Globus pallidus (tissue), 1 donor: ENCODE results near the gene SP1.
"Not testable (repeated sequence)": the region's sequence is repeated elsewhere in the genome, so short reads cannot be mapped to it uniquely, and the experiment has no call there.

Source experiments
- DNase-seq: peaks from one replicate; pipeline ENCODE4 v3.0.0-alpha.2; 2015; ENCODE audit warnings: low spot score

Gene SP1

GRCh38 chr12:53361638-53362037 is 18.3 kb upstream of the SP1 start:
- not testable (repeated sequence) for DNase-seq

GRCh38 chr12:53365245-53365904 is 14.6 kb upstream of the SP1 start:
- no peak for DNase-seq

- not testable (repeated sequence) for DNase-seq
Measured at GRCh38 chr12:53373554-53374133, 6.3 kb upstream of the SP1 start.

- not testable (repeated sequence) for DNase-seq
Measured at GRCh38 chr12:53374277-53374676, 5.7 kb upstream of the SP1 start.

- no peak for DNase-seq
Measured at GRCh38 chr12:53376747-53377146, 3.2 kb upstream of the SP1 start.

- no peak for DNase-seq
Measured at GRCh38 chr12:53378222-53378621, 1.8 kb upstream of the SP1 start.

GRCh38 chr12:53378724-53379388 is 1.1 kb upstream of the SP1 start:
- DNase-seq = no peak

GRCh38 chr12:53379389-53380103 is 430 bp upstream of the SP1 start:
- DNase-seq = peak; percentile 100

GRCh38 chr12:53380794-53381730 is 1.1 kb downstream of the SP1 start:
- DNase-seq = no peak

GRCh38 chr12:53381731-53382630 is 2.0 kb downstream of the SP1 start:
- DNase-seq = no peak

GRCh38 chr12:53383258-53383657 is 3.3 kb downstream of the SP1 start:
- no peak for DNase-seq

GRCh38 chr12:53386381-53386780 is 6.4 kb downstream of the SP1 start:
- not testable (repeated sequence) for DNase-seq

- DNase-seq = no peak
Measured at GRCh38 chr12:53388932-53389331, 9.0 kb downstream of the SP1 start.

- DNase-seq = no peak
Measured at GRCh38 chr12:53389702-53390101, 9.7 kb downstream of the SP1 start.

GRCh38 chr12:53391724-53392123 is 11.7 kb downstream of the SP1 start:
- no peak for DNase-seq

- no peak for DNase-seq
Measured at GRCh38 chr12:53399896-53400295, 19.9 kb downstream of the SP1 start.

- not testable (repeated sequence) for DNase-seq
Measured at GRCh38 chr12:53402351-53402750, 22.4 kb downstream of the SP1 start.

- no peak for DNase-seq
Measured at GRCh38 chr12:53402871-53403270, 22.9 kb downstream of the SP1 start.

- DNase-seq = no peak
Measured at GRCh38 chr12:53410951-53411350, 31.0 kb downstream of the SP1 start.

GRCh38 chr12:53413485-53414204 is 33.7 kb downstream of the SP1 start:
- DNase-seq = no peak
